Activated CD4-positive, CD25-positive, alpha-beta regulatory T cell (primary cell): ENCODE data around the gene MTHFD1.

Source experiments
- DNase-seq, 4 experiments: peaks; one replicate each; lab custom pipeline; 2025; lab: John Stamatoyannopoulos, UW

Gene MTHFD1

GRCh38 chr14:64447876-64448670, 59.9 kb downstream of the MTHFD1 start:
- no peak for DNase-seq

- no peak for DNase-seq
Observed at GRCh38 chr14:64450255-64450654, 62.1 kb downstream of the MTHFD1 start.

- no peak for DNase-seq
Observed at GRCh38 chr14:64454671-64455070, 66.5 kb downstream of the MTHFD1 start.

GRCh38 chr14:64459405-64460136, 71.4 kb downstream of the MTHFD1 start:
- DNase-seq, result no peak

- no peak for DNase-seq
Observed at GRCh38 chr14:64461221-64461620, 73.1 kb downstream of the MTHFD1 start.

GRCh38 chr14:64463195-64463594, 75.0 kb downstream of the MTHFD1 start:
- no peak for DNase-seq

- DNase-seq, result no peak
Observed at GRCh38 chr14:64463873-64464272, 75.7 kb downstream of the MTHFD1 start.

- DNase-seq, result no peak
Observed at GRCh38 chr14:64464651-64465050, 76.5 kb downstream of the MTHFD1 start.

GRCh38 chr14:64465191-64465822, 77.2 kb downstream of the MTHFD1 start, which contains the start of gene AKAP5:
AKAP5 (plus strand) TSS chr14:64465499; CDS start chr14:64468395, 2,896 bp downstream.
- DNase-seq, result peak; percentile 16 to 40 (median 35)

GRCh38 chr14:64465831-64466554, 77.8 kb downstream of the MTHFD1 start:
- no peak for DNase-seq

- DNase-seq, result no peak
Observed at GRCh38 chr14:64467101-64467500, 78.9 kb downstream of the MTHFD1 start.

- no peak for DNase-seq
Observed at GRCh38 chr14:64467566-64467965, 79.4 kb downstream of the MTHFD1 start.

GRCh38 chr14:64468451-64468850, 80.3 kb downstream of the MTHFD1 start:
- no peak for DNase-seq

GRCh38 chr14:64474041-64474440, 85.9 kb downstream of the MTHFD1 start:
- no peak for DNase-seq

GRCh38 chr14:64474698-64475097, 86.5 kb downstream of the MTHFD1 start:
- DNase-seq, result no peak

GRCh38 chr14:64475585-64476273, 87.6 kb downstream of the MTHFD1 start:
- DNase-seq, result no peak

GRCh38 chr14:64476438-64476837, 88.3 kb downstream of the MTHFD1 start:
- DNase-seq, result no peak

- no peak for DNase-seq
Observed at GRCh38 chr14:64478634-64479250, 90.6 kb downstream of the MTHFD1 start.

- no peak for DNase-seq
Observed at GRCh38 chr14:64488590-64489099, 100.5 kb downstream of the MTHFD1 start.

GRCh38 chr14:64491637-64492036, 103.5 kb downstream of the MTHFD1 start:
- DNase-seq, result no peak

GRCh38 chr14:64493455-64493854, 105.3 kb downstream of the MTHFD1 start:
- DNase-seq, result no peak
